GM12878 (cell line): ENCODE results near the gene SRM. TPM values are rescaled to one million over a fixed set of nuclear protein-coding genes. Genes with fewer than 3 reads are reported as not detected.

ENCODE experiments used
- POU2F2 ChIP-seq: IDR thresholded peaks from 3 replicates; pipeline ENCODE4 v1.6.1; 2011; ENCODE audit warnings: low read depth, mild to moderate bottlenecking, low read length, borderline replicate concordance
- TARDBP ChIP-seq: IDR thresholded peaks from 2 replicates; pipeline ENCODE4 v1.6.1; 2016; ENCODE audit warnings: borderline replicate concordance
- polyA plus RNA-seq, 11 experiments: library from polyadenylated mRNA; depleted of rRNA in 4 of 11; unstranded in 6 of 11; stranded (reverse) in 5 of 11; fragments of >200 nt; fragmentation: Nextera tagmentation in 4 of 11; fragmentation: Illumina TruSeq in 1 of 11; extraction: Ambion mirVana in 4 of 11; extraction: Trizol in 1 of 11; gene quantifications; 1 replicate in 1 of 11; 2 replicates in 10 of 11; pipeline versions ENCODE4 v1.2.1 to v1.2.3, GENCODE V29; 2011 to 2016; ENCODE audit warnings: inconsistent platforms in 2 of 11, missing spikeins in 2 of 11, low read depth in 1 of 11
- total RNA-seq, 4 experiments: library from RNA; depleted of rRNA in 3 of 4; stranded (reverse); fragments of >200 nt in 3 of 4; fragmentation: Illumina TruSeq in 1 of 4; extraction: Trizol in 1 of 4; gene quantifications; 2 replicates each; pipeline versions ENCODE4 v1.2.1 to v1.2.3, GENCODE V29; 2013 to 2021
- TF ChIP-seq, protein P1 (sequence below): IDR thresholded peaks from 2 replicates; pipeline ENCODE4 v1.6.1; 2011; ENCODE audit warnings: borderline replicate concordance, low read depth, mild to moderate bottlenecking, moderate library complexity, low read length; ENCODE audit not compliant: insufficient read depth, poor library complexity, severe bottlenecking
- TF ChIP-seq, protein P2 (sequence below): fragments of 450-650 bp; IDR thresholded peaks from 2 replicates; pipeline ENCODE4 v1.6.1; 2017; ENCODE audit warnings: mild to moderate bottlenecking, low read depth, inconsistent platforms; ENCODE audit not compliant: poor library complexity, severe bottlenecking
- TF ChIP-seq, protein P3 (sequence below): fragments of 150-350 bp; IDR thresholded peaks from 2 replicates; pipeline ENCODE4 v1.6.1; 2016; ENCODE audit warnings: low read depth, low read length

SRM gene
- total and polyA plus RNA-seq, 10 of the 15 experiments (the other 5 are each of a cell fraction or from before 2014, with no cell fraction given): 16.7 to 255 (median 81.2) TPM

DNA sequence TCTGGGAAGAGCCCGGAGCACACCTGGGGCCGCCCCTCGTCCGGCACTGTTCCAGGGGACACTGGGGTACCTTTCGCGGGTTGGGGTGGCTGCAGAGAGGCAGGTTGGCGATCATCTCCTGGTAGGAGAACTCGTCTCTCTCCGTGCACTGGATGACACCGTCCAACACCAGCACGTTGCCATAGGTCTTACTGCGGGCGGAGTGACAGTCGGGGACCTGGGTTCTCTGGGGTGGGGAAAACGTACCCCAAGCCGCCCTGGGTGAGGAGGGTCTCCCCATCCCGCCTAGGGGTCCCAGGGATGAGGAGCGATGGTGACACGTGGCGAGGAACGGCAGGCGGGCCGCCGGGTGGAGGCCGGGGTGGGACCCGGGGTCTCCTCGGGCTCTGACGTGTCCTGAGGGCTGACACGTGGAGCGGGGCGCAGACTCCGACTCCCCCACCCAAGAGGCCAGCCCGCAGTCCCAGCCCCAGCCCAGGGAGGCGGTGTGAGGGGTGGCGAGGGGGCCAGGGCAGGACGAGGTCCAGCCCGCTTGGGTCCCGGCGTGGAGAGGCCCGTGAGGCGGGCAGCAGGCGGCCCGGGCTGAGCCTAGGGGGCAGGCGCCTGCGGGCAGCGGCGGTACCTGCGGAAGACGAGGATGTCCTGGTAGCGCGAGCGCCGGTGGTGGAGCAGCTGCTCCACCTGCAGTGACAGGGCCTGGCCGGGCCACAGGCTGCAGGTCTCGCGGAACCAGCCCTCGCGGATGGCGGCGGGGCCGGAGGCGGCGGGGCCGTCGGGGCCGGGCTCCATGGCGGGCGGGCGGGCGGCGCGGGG, 457 bp downstream of the SRM start (continued):
- TF ChIP-seq, protein P1, sequence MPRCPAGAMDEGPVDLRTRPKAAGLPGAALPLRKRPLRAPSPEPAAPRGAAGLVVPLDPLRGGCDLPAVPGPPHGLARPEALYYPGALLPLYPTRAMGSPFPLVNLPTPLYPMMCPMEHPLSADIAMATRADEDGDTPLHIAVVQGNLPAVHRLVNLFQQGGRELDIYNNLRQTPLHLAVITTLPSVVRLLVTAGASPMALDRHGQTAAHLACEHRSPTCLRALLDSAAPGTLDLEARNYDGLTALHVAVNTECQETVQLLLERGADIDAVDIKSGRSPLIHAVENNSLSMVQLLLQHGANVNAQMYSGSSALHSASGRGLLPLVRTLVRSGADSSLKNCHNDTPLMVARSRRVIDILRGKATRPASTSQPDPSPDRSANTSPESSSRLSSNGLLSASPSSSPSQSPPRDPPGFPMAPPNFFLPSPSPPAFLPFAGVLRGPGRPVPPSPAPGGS: no peak
- TF ChIP-seq, protein P2, sequence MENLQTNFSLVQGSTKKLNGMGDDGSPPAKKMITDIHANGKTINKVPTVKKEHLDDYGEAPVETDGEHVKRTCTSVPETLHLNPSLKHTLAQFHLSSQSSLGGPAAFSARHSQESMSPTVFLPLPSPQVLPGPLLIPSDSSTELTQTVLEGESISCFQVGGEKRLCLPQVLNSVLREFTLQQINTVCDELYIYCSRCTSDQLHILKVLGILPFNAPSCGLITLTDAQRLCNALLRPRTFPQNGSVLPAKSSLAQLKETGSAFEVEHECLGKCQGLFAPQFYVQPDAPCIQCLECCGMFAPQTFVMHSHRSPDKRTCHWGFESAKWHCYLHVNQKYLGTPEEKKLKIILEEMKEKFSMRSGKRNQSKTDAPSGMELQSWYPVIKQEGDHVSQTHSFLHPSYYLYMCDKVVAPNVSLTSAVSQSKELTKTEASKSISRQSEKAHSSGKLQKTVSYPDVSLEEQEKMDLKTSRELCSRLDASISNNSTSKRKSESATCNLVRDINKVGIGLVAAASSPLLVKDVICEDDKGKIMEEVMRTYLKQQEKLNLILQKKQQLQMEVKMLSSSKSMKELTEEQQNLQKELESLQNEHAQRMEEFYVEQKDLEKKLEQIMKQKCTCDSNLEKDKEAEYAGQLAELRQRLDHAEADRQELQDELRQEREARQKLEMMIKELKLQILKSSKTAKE: no peak
- TF ChIP-seq, protein P3, sequence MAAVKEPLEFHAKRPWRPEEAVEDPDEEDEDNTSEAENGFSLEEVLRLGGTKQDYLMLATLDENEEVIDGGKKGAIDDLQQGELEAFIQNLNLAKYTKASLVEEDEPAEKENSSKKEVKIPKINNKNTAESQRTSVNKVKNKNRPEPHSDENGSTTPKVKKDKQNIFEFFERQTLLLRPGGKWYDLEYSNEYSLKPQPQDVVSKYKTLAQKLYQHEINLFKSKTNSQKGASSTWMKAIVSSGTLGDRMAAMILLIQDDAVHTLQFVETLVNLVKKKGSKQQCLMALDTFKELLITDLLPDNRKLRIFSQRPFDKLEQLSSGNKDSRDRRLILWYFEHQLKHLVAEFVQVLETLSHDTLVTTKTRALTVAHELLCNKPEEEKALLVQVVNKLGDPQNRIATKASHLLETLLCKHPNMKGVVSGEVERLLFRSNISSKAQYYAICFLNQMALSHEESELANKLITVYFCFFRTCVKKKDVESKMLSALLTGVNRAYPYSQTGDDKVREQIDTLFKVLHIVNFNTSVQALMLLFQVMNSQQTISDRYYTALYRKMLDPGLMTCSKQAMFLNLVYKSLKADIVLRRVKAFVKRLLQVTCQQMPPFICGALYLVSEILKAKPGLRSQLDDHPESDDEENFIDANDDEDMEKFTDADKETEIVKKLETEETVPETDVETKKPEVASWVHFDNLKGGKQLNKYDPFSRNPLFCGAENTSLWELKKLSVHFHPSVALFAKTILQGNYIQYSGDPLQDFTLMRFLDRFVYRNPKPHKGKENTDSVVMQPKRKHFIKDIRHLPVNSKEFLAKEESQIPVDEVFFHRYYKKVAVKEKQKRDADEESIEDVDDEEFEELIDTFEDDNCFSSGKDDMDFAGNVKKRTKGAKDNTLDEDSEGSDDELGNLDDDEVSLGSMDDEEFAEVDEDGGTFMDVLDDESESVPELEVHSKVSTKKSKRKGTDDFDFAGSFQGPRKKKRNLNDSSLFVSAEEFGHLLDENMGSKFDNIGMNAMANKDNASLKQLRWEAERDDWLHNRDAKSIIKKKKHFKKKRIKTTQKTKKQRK: no peak
- TF ChIP-seq POU2F2 (no peak), TARDBP (no peak)
